ENCODE measurements around the gene SLC8A1.

SLC8A1 gene

DNA sequence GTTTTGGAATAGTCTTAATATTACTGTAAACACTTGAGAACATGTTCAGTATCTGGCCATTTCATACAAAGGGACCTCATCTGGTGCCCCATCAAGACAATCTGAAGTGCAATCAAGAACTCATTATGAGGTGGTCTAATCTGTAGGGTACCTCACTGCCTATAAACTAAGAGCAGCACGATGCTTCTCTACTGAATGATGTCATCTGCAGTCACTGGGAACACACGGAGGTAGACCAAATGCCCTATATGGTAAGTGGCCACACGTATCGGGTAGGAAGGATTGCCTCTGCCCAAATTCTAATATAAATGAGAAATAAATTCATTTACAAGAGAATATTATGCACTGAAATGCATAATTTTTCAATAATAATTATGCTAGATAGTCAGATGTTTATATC lies 90.4 kb downstream of the SLC8A1 start:
- in situ Hi-C loops (cut with MboI; ENCODE audit: low sequenced_read_pairs) = no loop called here

DNA sequence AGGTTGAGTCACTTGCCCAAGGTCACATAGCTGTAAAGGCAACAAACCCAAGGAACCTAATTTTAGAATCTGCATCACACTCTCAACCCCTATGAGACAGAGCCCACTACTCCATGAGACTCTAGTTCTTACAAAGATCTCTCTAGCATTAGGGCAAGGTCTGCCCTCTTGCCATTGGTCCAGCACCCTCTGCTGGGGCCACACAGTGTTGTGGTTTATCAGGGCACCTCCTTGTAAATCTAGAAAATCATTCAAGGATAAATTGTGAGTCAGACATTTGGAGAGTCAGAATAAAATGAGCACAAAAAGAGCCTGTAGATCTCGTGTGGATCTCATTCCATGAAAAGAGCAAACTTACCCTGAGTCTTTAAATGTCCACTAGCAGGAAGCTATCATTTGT lies 91.2 kb downstream of the SLC8A1 start:
- in situ Hi-C loops (cut with MboI; ENCODE audit: low sequenced_read_pairs) = no loop called here

DNA sequence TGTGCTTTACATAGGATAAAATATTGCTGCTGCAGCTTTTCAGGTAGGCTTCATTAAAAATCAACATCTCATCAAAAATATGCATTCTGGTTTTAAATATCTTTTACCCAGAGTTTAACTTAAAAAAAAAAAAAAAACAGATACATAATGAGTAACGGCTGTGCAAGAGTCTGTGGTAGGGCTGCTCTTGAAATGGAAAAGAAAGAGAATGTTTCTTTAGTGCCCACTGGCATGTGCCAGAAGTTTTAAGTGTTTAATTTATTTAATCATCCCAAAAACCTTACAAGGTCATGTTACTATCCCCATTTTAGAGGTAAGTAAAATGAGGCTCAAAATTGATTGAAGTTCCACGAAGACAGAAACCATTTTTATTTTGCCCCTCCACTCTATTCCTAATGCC lies 92.1 kb downstream of the SLC8A1 start:
- in situ Hi-C loops (cut with MboI; ENCODE audit: low sequenced_read_pairs) = no loop called here

DNA sequence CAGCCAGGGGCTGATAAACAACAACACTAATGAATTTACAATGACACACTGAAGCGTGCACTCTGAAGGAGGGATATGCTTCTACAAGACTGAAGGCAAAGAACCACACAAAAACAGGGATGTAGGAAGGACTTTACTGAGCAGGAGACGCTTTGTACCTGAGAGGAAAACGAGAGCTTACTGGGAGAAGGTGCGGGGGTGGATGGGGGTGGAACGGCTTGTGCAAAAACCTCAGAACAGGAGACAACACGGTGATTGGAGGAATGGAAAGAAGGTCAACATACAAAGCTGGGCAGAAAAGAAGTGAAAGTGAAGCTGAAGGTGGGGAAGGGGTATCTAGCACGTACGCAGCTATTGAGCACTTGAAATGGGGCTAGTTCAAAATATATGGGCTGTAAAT lies 93.1 kb downstream of the SLC8A1 start:
- in situ Hi-C loops (cut with MboI; ENCODE audit: low sequenced_read_pairs) = no loop called here

DNA sequence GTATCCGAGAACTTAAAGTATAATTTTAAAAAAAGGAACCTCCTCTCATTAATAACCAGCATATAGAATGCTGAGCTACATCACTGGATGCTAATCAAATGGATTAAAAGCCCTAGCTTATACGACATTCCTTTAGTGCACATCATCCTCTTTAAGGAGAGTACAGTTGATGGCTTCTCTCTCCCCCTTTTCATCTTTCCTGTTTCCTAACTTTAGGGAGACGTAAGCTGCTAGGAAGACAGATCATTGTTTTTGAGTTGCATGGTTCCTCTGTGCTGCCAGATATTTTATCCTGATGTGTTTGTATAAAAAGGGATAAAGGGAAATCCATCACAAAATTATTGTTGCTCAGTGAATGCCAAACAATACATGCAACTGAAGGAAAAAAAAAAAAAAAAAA lies 94.2 kb downstream of the SLC8A1 start:
- in situ Hi-C loops (cut with MboI; ENCODE audit: low sequenced_read_pairs) = no loop called here

DNA sequence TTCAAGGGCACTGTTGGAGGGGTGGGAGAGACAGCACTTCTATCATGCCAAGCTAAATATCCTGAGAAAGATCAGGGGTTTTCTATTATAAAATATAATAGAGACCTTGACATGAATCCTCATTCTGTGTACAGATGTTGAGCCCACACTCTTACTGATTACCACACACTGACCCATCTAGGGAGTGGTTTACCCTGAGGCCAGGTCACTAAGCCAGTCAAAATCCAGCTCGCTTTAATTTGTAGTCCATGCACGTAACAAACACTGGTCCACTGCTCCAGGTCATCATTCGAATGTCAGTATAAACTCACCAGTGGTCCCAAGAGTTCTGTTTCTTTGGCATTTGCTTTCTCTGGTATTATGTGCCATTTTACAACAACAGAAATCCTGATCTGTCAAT lies 96.4 kb downstream of the SLC8A1 start:
- in situ Hi-C loops (cut with MboI; ENCODE audit: low sequenced_read_pairs) = no loop called here

DNA sequence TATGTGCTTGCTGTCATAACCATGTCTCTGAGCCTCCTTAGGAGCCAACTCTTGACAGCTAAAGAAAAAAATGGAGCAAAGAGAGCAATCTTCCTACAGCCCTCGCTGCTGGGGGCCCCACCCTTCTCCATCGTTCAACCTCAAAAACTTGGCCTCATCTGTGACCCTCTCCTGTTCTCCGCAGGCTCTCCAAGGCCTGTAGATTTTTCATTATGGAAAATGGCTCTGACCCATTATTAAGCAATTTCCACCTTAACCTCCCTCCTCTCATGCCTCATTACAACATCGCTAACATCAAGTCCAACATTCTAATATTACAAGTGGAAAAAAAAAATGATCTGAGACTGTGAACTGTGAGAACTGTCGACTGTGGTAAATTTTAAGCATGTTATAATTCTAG lies 98.7 kb downstream of the SLC8A1 start:
- in situ Hi-C loops (cut with MboI; ENCODE audit: low sequenced_read_pairs) = no loop called here

DNA sequence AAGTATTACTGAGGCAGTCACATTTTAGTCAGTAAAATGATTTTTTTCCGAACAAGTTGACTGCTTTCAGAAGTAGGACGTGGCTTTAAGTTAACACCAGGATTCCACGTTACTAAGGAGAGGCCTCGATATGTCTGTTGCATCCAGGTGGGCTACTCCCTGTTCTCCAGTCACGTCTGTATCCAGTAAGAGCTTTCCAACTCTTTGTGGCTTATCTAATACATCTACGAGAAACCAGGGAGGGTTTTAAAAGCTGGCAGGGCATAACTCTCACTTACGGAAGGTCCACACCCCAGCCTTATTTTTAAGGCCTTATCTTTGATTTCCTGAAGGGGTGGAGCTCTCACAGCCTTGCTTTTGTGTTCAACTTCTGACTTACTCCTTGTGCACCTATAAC lies 99.2 kb downstream of the SLC8A1 start:
- in situ Hi-C loops (cut with MboI; ENCODE audit: low sequenced_read_pairs) = no loop called here

DNA sequence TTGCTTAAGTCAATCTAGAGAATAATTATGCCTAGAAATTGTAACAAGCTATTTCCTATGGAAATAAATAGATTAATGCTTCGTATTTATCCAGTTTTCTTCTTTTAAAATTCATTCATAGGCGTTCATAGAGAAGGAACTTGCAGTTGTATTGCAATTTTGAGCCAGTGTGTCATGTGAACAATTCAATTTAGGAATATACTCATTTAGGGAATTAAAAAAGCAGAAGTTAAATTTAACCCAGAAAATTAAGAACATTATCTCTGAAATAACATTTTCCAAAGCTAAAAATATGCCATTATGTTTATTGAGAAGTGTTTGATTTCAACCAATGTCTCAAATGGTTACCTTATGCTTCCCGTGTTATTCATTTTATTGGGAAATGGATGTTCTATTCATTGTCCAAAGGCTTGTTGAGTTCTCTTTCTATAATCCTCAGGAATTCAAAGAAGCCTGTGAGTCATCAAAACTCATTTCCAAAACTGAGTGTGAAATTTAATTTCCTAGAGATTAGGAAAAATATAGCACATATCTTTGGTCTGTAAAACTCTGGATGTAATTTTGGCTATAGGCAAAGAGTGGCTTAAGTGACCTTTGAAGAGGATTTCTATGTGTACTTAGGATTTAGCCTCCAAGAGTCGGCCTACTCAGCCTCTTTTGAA lies 99.7 kb downstream of the SLC8A1 start:
- in situ Hi-C loops (cut with MboI; ENCODE audit: low sequenced_read_pairs) = no loop called here

DNA sequence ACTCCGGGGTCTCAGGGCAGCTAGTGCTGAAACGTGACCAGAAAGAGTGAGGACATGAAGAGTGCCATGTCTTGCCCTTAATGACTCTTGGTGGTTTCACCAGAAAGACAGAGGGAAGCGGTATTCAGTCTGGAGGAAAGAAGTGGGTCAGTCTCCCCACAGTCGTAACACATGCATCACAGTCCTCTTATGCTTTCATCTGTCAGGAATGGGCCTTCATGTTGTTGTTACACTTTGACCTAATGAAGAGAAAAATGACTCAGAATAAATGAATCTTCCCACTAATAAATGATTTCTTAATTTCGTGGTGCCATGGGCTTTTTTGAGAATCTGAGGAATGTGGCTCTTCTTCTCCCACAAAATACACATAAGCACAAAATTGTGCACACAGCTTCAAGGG lies 103.2 kb downstream of the SLC8A1 start:
- in situ Hi-C loops (cut with MboI; ENCODE audit: low sequenced_read_pairs) = no loop called here

DNA sequence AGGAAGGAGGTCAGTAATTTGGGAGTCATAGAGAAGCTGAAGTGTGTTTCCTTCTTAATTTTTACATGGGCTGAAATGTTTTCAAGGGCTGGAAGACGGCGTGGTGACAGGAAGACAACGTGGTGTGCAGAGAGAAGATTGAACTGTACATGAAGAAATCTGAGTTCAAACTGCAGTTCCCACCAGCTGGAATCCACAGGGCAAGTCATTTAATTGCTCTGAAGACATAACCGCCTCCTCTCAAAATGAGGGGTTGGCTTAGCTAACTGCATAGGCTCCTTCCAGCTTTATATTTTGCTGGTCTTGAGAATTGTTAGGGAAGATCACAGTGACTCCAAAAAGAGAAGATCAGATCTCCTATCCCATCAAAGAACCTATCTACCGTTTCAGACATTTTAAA lies 103.9 kb downstream of the SLC8A1 start:
- in situ Hi-C loops (cut with MboI; ENCODE audit: low sequenced_read_pairs) = no loop called here

DNA sequence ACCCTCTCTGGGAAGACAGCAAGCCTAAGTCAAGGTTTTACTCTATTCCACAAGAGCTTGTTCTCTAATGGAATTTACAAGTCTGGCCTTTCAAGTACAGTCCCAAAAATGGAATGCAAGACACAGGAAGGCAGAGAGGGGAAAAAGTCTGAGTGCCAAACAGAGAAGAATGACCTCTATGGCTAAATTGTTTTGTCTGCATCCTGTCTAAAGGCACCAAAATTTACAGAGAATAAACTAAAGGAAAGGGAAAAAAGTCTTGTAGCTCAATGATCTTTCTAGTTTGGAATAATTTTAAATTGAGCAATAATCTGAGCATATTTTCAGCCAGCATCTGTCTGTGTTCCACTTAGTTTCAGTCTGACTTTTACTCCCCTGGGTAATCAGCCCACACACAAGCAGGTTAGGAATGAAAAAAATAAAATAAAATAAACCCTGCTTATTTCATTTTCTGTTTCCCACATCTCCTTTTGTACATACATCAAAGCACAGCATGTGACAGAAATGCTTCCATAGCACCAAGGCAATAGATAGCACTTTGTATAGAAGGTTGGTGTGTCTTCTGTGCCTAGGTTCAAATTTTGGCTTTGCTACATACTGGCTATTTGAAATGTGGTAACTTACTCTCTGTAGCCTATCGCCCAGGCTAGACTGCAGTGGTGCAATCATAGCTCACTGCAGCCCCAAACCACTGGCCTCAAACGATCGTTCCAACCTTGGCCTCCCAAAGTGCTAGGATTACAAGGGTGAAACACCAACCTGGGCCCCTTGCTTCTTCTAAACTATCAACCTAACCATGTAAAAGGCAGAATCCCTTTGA lies 105.1 kb downstream of the SLC8A1 start:
- in situ Hi-C loops (cut with MboI; ENCODE audit: low sequenced_read_pairs) = no loop called here

DNA sequence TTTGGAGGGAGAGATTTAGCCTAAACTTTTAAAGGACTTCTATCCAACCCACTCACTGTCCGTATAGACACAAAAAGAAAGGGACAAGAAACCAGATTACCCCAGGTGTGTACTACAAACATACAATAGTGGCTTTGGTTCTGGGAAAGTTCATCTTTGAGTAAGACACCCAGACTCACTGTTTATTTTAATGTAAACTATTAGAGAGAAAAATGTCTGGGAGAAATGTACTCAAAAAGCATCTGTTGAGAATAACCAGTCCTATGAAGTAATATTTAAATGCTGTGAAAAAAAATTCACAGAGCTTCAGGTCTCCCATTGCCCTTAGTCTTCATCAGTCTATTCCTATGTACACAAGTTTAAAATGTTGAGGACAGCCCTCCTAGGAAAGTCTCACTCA lies 107.5 kb downstream of the SLC8A1 start:
- in situ Hi-C loops (cut with MboI; ENCODE audit: low sequenced_read_pairs) = no loop called here

DNA sequence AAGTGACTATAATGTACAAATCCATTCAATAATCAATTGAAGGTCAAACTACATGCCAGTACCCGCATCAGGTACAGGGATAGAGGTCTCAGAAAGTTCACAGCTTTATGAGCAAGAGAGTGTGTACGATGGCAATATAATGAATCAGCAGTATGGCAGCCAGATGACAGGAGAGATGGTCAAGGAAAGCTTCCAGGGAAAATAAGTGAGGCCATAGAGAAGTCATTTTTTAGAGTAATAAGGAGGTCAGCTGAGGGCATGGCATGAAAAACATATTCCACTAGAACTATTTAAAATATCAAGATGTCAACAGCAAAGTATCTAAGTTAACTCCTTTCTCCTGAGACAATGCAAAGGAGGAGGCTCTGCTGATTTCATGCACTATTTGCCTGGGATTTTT lies 108.0 kb downstream of the SLC8A1 start:
- in situ Hi-C loops (cut with MboI; ENCODE audit: low sequenced_read_pairs) = no loop called here

DNA sequence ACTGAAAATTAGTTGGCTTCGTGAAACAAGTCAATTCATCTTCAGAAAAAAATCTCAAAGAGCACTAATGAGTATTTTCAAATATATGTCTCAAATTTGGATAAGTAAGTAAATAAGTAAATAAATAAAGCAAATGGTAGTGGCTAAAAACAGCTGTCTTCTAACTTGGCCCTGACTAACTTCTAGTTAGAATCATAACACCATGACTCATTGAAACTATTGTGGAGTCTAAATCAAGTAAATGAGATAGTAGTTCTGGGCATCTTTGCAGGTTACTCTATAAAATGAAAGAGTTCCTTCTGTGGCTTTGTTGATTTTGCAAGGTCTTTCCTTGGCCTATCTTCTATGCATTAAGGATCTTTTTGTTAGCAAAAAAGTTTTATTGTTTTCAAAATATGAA lies 110.7 kb downstream of the SLC8A1 start:
- in situ Hi-C loops (cut with MboI; ENCODE audit: low sequenced_read_pairs) = no loop called here

DNA sequence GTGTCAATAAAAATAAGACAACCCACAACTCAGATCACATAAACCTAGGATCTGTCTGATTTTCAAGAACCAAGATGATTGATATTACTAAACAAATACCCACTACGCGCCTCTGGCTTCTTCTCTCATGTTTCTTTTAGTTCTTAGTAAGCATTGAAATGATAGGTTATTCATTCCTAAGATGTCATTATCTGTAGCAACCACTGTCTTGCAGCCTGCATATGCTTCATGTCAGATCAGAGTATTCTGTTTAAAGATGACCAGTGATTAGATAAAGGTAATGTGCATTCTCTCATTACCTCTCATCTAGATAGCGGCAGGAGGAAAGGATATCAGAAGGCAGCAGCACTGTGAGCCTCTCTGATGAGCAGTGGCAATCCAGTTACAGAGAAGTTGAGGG lies 112.9 kb downstream of the SLC8A1 start:
- in situ Hi-C loops (cut with MboI; ENCODE audit: low sequenced_read_pairs) = no loop called here

DNA sequence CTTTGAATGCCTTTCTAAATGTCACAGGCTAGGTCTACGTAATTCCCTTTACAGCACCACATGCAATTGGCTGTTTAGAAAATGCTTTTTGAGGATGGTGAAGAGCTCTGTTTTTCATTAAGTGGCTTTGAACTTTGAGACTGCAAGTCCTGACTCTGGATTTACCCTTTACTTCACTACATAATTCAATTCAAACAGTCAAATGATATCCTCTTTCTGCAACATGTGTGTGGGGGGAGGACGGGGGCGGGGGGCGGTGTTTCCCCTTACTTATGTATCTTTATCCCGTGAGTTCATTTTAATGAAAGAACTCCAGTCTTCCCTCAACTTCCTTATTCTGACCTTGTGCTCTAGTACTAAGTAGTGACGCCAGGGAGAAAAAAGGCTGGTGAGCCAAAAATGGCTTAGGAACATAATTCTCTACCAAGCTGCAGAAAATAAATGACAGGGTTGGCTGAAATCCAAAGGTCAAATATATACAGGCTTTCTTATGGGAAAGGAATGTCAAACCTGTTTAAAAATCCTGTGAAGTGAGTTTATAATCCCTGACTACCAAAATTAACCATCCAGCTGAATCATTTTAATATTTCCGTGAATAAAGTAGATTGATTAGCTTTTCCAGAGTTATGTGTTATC lies 119.6 kb downstream of the SLC8A1 start:
- in situ Hi-C loops (cut with MboI; ENCODE audit: low sequenced_read_pairs) = no loop called here

DNA sequence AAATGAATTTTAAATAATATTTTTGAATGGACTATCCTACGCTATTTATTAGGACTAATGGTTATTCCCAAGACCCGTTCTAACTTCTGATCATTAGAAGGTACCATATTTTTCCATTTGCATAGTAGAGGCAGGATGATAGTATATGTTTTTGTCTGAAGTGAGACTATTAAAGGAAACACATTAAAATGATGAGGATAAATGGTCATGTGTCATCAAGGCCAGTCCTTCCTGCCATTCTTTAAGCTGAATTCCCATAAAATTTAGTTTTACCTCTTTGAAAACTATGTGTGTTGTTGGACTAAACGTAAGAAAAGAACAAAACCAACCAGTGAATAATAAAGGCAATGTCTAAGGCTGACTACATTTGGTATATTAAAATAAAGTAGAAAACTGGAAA lies 121.8 kb downstream of the SLC8A1 start:
- in situ Hi-C loops (cut with MboI; ENCODE audit: low sequenced_read_pairs) = no loop called here

DNA sequence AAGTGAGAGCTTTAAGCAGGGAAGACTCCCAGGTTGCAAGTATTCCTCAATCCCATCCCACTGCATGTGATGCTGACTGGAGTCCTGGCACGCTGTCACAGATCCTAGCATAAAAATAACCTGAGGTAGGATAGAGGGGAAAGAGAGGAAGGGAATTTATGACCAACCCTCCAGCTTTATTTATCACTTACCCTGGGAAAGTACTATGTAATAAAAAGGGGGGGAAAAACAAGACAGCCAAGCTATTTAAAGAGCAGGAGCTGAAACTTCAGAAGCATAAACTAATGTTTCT lies 122.2 kb downstream of the SLC8A1 start:
- in situ Hi-C loops (cut with MboI; ENCODE audit: low sequenced_read_pairs) = no loop called here

DNA sequence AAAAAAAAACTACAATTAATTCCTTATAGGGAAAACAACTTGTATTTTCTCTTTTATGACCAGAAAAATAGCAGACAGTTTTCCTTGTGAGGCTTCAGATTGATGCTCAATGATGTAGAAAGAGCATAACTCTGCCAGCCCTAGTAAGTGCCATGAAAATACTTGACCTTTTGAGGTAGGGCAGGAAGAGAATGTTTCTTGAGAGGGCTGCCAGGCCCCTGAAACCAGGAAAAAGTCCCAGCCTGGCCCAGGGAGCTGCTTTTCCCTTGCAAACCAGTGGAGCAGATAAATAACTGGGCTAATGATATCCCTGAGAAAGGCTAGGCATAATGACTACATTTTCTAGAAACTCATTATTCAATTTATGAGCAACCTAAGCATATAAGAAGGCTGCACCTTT lies 126.8 kb downstream of the SLC8A1 start:
- in situ Hi-C loops (cut with MboI; ENCODE audit: low sequenced_read_pairs) = no loop called here

DNA sequence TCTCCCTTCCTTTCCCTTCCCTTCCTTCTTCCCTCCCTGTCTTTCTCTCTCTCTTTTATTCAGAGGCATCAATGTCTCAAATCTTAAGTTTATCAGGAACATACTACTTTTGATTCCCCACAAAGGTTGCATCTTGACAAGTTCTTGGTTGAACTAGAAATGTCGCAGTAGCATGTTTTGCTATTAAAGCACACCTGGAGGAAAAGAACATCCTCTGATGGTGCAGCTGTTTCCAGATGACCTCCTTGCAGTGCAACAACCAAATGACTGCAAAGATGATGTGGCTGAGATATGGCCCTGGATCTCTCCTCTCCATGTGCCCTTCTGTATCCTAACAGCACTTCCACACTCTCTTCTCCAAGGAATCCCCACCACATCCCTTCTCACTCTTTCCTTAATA lies 127.2 kb downstream of the SLC8A1 start:
- in situ Hi-C loops (cut with MboI; ENCODE audit: low sequenced_read_pairs) = no loop called here

DNA sequence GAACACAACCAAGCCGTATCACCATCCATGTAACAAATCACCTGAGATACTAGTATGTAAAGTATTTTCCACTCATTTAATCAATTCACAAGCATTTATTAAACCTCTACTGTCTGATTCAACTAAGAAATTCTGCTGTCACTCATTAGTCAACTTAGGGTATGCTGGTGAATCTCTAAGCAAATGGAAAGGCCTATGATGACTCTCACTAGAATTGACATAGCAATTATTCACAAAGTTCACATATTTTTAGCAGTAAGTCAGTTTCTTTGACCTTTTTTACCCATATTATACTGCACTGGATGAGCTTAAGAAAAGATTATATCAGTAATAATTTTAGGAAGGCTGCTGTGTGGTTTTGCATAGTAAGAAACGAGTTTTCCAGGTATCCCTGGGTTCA lies 130.1 kb downstream of the SLC8A1 start:
- in situ Hi-C loops (cut with MboI; ENCODE audit: low sequenced_read_pairs) = no loop called here

Data from HL-60/S4 treated with phorbol 12-myristate 13-acetate at 8.2 ng/mL for 4 days and 3 days (cell line).